D721Med (cell line): ENCODE results near the gene SUFU.

Source experiments
- DNase-seq: peaks from one replicate; pipeline ENCODE4 v3.0.0; 2011; ENCODE audit warnings: low spot score; ENCODE audit not compliant: insufficient read length
- FAIRE-seq: peaks from 2 replicates; lab custom pipeline; 2011; peaks lifted over from hg19 to GRCh38; lab: Jason Lieb, UNC
- CTCF ChIP-seq: IDR thresholded peaks from 2 replicates; pipeline ENCODE4 v1.5.1; 2012; ENCODE audit warnings: mild to moderate bottlenecking, control low read depth; ENCODE audit not compliant: insufficient read depth; ENCODE audit errors: missing control alignments

SUFU gene

GRCh38 chr10:102470579-102471546, 32.9 kb upstream of the SUFU start:
- FAIRE-seq, result no peak
- DNase-seq, result no peak
- no peak for TF ChIP-seq CTCF

- FAIRE-seq, result no peak
- no peak for TF ChIP-seq CTCF
- DNase-seq, result no peak
Observed at GRCh38 chr10:102473445-102474331, 30.1 kb upstream of the SUFU start.

GRCh38 chr10:102475451-102476040, 28.2 kb upstream of the SUFU start:
- no peak for DNase-seq
- TF ChIP-seq CTCF, result no peak
- FAIRE-seq, result no peak

GRCh38 chr10:102476466-102477141, 27.2 kb upstream of the SUFU start:
- no peak for FAIRE-seq
- no peak for TF ChIP-seq CTCF

GRCh38 chr10:102479651-102480050, 24.1 kb upstream of the SUFU start:
- no peak for TF ChIP-seq CTCF
- FAIRE-seq (no peak), DNase-seq (no peak)

More at GRCh38 chr10:102476466-102477141, 27.2 kb upstream of the SUFU start:
- no peak for DNase-seq

GRCh38 chr10:102480396-102480795, 23.4 kb upstream of the SUFU start:
- no peak for DNase-seq
- no peak for TF ChIP-seq CTCF
- no peak for FAIRE-seq
